Panc1 (cell line): ENCODE results near the gene DGKG.

Experiments
- POLR2AphosphoS5 ChIP-seq: IDR thresholded peaks from 2 replicates; pipeline ENCODE4 v1.6.1; 2012; ENCODE audit warnings: mild to moderate bottlenecking, low read depth, low read length, moderate library complexity
- REST ChIP-seq, 2 experiments: IDR thresholded peaks; 2 replicates each; pipeline ENCODE4 v1.6.1; 2011 to 2012; ENCODE audit warnings: low read depth in 2 of 2, control low read depth in 1 of 2, low read length in 1 of 2, mild to moderate bottlenecking in 1 of 2, moderate library complexity in 1 of 2; ENCODE audit not compliant: insufficient read depth in 1 of 2
- SIN3A ChIP-seq: IDR thresholded peaks from 2 replicates; pipeline ENCODE4 v1.6.1; 2012; ENCODE audit warnings: low read depth, mild to moderate bottlenecking, low read length, moderate library complexity, borderline replicate concordance; ENCODE audit not compliant: insufficient read depth
- TF ChIP-seq, protein P1 (sequence below): fragments of 450-650 bp; IDR thresholded peaks from 2 replicates; pipeline ENCODE4 v1.5.1; 2017; ENCODE audit warnings: mild to moderate bottlenecking

GRCh38 chr3:186320862-186321568 lies 41.0 kb downstream of the DGKG start:
- TF ChIP-seq, protein P1, sequence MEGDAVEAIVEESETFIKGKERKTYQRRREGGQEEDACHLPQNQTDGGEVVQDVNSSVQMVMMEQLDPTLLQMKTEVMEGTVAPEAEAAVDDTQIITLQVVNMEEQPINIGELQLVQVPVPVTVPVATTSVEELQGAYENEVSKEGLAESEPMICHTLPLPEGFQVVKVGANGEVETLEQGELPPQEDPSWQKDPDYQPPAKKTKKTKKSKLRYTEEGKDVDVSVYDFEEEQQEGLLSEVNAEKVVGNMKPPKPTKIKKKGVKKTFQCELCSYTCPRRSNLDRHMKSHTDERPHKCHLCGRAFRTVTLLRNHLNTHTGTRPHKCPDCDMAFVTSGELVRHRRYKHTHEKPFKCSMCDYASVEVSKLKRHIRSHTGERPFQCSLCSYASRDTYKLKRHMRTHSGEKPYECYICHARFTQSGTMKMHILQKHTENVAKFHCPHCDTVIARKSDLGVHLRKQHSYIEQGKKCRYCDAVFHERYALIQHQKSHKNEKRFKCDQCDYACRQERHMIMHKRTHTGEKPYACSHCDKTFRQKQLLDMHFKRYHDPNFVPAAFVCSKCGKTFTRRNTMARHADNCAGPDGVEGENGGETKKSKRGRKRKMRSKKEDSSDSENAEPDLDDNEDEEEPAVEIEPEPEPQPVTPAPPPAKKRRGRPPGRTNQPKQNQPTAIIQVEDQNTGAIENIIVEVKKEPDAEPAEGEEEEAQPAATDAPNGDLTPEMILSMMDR: no peak
- no peak for TF ChIP-seq POLR2AphosphoS5
- TF ChIP-seq SIN3A: no peak
- TF ChIP-seq REST (IDR thresholded peaks at IDR 0.05; ENCODE audit: insufficient read depth in 1 of 2, low read depth in 2 of 2, low read length in 1 of 2): no peak
